Measurements from ENCODE around the gene S100A13.

DNA sequence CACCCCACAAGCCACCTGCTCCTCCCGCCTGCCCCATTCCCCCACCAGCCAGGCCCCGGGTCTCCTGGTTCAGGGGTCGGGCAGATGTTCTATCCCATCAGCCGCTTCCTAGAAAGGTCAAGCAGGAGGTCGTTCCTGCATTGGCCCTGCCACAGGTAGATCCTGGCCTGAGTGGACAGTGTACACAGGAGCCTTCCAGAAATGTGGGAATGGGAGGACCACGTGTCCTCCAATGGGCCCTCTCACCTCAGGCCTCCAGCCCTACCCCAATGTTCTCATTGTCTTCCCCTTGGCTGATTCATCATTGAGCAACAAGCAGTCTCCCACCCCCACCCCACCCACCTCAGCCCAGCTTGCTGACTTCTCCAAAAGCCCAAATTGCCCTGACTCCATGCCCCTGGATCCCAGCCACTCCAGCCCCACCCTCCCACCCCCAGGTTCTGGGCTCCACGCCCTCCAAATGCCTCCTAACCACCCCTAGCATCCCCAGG, 16.4 kb downstream of the S100A13 start:
- TF ChIP-seq EZH2 (IDR thresholded peaks at IDR 0.05; ENCODE audit: insufficient read depth, low read length) (no peak), CTCF (IDR thresholded peaks at IDR 0.05; ENCODE audit: insufficient read depth, low read depth, low read length) (no peak)

All from astrocyte (in vitro differentiated cells and primary cell).